ENCODE measurements around the gene OR2A42.
"Not testable (repeated sequence)": the region's sequence is repeated elsewhere in the genome, so short reads cannot be mapped to it uniquely, and the experiment has no call there.

Gene OR2A42

DNA sequence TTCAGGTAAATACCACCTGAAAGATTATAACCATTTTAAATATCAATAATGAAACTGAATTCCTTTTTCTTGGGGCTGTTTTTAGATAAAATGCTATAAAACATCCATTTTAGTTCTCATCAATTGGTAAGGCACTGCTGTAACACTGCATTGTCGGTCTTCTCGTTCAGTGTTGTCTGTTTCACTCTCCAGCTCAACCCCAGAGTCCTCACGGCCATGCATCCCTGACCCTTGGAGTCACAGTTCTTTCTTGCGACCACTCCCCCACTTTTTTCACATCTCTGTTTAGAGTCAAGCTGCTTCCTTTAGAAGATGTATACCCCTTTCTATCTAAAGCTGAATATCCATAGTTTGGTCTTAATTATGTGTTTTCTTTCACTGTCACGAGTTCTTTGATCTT lies 7.6 kb upstream of the OR2A42 start:
- H3K27ac Mint-ChIP-seq, H3K4me1 Mint-ChIP-seq, CTCF ChIA-PET, H3K9me3 Mint-ChIP-seq, H3K27me3 Mint-ChIP-seq, H3K36me3 Mint-ChIP-seq, H3K4me3 Mint-ChIP-seq, DNase-seq: not testable (repeated sequence)

DNA sequence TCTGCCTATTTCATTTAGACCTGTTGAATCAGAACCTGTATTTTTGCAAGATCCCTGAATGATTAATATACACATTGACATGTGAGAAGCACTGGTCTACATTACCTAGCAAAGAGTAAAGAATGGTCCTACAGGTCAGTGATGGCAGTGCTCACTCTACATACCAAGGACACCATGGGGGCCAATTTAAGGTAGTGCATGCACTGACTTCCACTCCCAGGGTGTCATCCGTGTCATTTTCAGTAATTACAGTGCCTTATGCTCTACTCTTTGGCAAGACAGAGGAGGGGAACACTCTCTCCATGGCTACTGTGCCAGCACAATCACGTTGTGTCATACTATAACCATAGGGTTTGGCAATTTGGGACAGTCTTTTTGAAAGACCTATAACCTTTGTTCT lies 6.0 kb upstream of the OR2A42 start:
- H3K4me1 Mint-ChIP-seq, DNase-seq, H3K27ac Mint-ChIP-seq, CTCF ChIA-PET, H3K36me3 Mint-ChIP-seq, H3K27me3 Mint-ChIP-seq, H3K4me3 Mint-ChIP-seq, H3K9me3 Mint-ChIP-seq: not testable (repeated sequence)

DNA sequence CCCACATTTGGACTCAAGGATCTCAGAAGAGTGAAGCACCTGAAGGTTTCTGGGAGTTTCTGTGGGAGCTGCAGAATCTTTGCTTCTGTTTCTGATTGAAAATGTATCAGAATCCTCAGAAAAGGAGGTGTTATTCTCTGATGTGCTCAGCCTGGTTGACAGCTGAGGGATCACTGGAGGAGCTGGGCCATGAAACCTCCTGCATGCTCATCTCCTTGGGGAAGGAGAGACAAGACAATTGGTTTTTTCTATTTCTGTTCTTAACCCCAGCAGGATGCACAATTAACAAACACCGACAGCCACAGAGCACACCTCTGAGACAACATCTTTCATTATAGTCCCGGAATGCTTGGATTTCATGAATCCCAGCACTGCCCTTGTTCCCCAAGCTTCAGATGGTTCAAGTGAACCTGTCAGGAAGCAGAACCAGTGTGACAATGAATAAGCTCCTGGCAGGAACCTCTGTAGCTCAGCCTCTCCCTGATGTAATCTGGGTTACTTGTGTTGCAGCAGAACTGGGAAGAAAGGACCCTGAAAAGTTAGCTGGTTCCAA lies 799 bp downstream of the OR2A42 start:
- CTCF ChIA-PET, DNase-seq, H3K9me3 Mint-ChIP-seq, H3K27me3 Mint-ChIP-seq, H3K4me1 Mint-ChIP-seq, H3K4me3 Mint-ChIP-seq, H3K27ac Mint-ChIP-seq, H3K36me3 Mint-ChIP-seq: not testable (repeated sequence)

DNA sequence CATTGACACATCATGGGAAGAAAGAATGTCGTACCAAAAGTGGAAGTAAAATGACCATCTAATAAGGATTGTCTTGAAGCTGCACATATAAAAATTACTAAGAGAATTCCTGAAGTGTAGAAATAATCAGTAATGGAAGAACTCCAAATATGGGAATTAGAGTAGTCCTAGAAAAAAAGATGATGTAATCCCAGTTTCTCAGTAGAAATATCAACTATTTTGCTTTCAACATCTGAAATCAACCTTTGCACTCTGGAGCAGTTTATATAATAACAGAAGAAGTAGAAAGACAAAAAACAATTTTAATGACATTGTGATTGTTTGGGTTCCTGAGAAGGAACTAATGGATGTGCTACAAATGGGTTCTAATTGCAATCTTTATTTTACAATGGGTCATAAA lies 6.4 kb downstream of the OR2A42 start:
- H3K4me1 Mint-ChIP-seq, H3K9me3 Mint-ChIP-seq, H3K27me3 Mint-ChIP-seq, H3K36me3 Mint-ChIP-seq, H3K27ac Mint-ChIP-seq, CTCF ChIA-PET, H3K4me3 Mint-ChIP-seq, DNase-seq: not testable (repeated sequence)

DNA sequence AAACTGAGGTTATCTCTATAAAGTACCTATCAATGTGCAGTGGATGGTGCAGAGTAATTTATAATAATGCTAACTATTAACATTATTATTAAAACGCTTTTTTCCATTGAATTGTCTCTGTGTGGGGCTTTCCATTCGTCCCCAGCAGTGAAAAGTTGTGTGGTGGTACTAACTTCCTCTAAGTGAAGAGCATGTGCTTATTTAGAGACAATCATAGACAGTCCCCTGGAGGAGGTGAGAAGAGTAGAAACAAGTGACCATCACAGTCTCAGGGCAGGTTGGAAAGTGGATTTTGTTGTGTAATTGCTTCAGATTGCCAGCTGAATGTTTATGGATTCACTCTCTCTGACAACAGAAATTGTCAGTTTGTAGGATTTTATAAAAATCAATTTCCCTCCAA lies 8.4 kb downstream of the OR2A42 start:
- H3K4me3 Mint-ChIP-seq, H3K27ac Mint-ChIP-seq, CTCF ChIA-PET, H3K4me1 Mint-ChIP-seq, DNase-seq, H3K36me3 Mint-ChIP-seq, H3K9me3 Mint-ChIP-seq, H3K27me3 Mint-ChIP-seq: not testable (repeated sequence)

DNA sequence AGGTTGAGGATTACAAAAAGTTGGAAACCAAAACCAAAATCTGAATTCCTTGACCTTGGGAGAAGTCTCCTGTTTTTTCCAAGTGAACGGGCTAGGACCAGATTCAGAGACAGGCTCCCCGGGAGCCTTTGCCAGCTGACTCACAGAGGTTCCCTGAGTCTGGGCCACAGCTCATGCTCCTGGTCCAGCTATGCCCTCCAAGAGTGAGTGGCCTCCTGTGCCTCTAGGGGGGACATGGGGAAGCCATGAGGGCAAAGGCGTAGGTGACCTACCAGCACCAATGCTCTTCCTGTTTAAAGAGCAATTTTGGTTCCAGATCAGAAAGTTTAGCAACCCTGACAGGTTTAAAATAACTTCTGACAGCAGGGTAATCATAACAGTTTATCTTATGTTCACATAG lies 10.6 kb downstream of the OR2A42 start:
- H3K27ac Mint-ChIP-seq, CTCF ChIA-PET, H3K9me3 Mint-ChIP-seq, H3K27me3 Mint-ChIP-seq, H3K4me1 Mint-ChIP-seq, H3K36me3 Mint-ChIP-seq, DNase-seq, H3K4me3 Mint-ChIP-seq: not testable (repeated sequence)

DNA sequence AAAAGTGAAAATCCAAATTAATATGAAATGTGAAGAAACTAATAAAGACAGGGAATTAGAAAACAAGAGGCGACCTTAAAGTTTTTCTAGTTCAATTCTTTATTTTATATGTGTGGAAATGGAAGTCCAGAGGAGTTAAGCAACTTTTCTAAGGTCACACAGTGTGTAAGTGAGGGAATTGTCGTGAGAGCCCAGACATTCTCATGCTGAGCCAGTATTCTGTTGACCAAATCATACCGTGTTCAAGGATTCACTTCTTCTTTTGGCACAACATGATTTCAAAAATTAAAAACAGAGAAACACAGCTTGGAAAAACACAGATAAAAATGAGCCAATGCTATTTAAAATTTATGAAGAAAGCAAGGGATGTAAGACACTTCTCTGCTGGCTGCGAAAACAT lies 12.5 kb downstream of the OR2A42 start:
- H3K4me3 Mint-ChIP-seq, DNase-seq, H3K27me3 Mint-ChIP-seq, H3K27ac Mint-ChIP-seq, CTCF ChIA-PET, H3K9me3 Mint-ChIP-seq, H3K36me3 Mint-ChIP-seq, H3K4me1 Mint-ChIP-seq: not testable (repeated sequence)

DNA sequence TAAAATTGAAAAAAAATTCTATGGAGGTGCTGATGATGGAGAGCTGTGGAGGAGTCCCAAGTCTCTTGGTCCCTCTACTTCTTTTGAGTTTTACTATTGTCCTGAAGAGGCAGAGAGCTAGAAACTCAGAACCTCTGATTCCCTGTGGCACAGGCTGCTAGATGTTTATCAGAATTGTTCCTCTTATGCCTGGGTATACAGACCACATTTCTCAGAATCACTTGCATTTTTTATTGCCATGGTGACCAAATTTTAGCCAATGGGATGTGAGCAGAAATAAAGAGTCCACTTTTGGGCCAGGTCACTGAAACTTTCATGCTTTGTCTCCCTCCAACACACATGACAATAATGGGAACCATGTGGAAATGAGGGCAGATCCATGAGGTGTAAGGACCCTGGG lies 15.7 kb downstream of the OR2A42 start:
- H3K27ac Mint-ChIP-seq, DNase-seq, CTCF ChIA-PET, H3K27me3 Mint-ChIP-seq, H3K4me3 Mint-ChIP-seq, H3K9me3 Mint-ChIP-seq, H3K36me3 Mint-ChIP-seq, H3K4me1 Mint-ChIP-seq: not testable (repeated sequence)

DNA sequence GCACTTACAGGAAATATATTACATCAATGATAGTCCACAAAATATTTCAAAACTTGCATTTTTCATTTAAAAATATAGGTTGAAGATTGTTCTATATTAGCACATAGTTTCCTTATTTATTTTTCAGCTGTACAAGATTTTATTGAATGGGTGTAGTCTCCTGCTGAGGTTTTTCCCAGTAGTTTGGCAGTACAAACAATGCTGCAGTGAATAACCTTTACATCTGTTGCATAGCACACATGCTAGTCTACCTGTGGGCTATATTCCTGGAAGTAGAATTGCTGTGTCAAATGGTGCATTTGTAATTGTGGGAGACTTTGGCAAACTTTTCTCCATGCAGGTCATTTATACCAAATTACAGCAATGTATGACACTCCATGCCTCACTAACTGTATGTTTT lies 18.9 kb downstream of the OR2A42 start:
- H3K36me3 Mint-ChIP-seq, H3K4me3 Mint-ChIP-seq, H3K27me3 Mint-ChIP-seq, DNase-seq, H3K9me3 Mint-ChIP-seq, H3K27ac Mint-ChIP-seq, CTCF ChIA-PET, H3K4me1 Mint-ChIP-seq: not testable (repeated sequence)

DNA sequence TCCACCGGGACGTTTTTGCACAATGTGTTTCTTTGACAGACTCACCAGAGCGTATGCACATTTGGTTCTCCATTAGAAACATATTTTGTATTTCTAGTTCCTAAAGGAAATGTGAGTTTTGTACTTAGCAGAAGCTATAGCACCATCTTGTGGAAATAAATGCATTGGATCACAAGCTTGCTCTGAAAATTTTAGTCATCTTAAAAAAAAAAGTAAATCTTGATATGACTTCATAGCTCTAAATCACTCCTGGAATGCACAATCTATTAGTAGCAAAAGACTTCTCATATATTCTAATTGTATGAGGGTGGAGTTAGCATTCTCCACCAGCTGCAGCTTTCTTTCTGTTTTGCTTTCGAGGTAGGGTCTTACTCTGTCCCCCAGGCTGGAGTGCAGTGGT lies 20.3 kb downstream of the OR2A42 start:
- H3K4me1 Mint-ChIP-seq, H3K4me3 Mint-ChIP-seq, CTCF ChIA-PET, H3K27me3 Mint-ChIP-seq, H3K9me3 Mint-ChIP-seq, DNase-seq, H3K27ac Mint-ChIP-seq, H3K36me3 Mint-ChIP-seq: not testable (repeated sequence)

DNA sequence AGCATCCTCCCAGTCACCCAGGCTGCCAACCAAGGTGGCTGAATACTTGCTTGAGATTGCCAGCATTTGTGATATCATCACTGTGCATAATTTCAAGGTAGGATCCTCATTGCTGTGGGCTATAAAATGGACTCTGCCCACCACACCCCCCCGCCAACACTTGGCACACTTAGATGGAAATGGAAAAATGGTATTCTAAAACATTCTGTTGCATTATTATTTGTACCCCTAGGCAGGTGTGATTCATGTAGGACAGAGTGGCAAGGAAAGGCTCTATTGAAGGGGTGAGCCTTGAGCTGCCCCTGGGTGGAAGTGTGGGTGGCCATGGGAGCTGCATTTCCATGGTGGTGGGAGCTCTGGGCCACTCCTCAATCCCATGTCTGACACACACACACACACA lies 20.8 kb downstream of the OR2A42 start:
- DNase-seq, H3K36me3 Mint-ChIP-seq, H3K9me3 Mint-ChIP-seq, H3K4me1 Mint-ChIP-seq, H3K27me3 Mint-ChIP-seq, CTCF ChIA-PET, H3K27ac Mint-ChIP-seq, H3K4me3 Mint-ChIP-seq: not testable (repeated sequence)

DNA sequence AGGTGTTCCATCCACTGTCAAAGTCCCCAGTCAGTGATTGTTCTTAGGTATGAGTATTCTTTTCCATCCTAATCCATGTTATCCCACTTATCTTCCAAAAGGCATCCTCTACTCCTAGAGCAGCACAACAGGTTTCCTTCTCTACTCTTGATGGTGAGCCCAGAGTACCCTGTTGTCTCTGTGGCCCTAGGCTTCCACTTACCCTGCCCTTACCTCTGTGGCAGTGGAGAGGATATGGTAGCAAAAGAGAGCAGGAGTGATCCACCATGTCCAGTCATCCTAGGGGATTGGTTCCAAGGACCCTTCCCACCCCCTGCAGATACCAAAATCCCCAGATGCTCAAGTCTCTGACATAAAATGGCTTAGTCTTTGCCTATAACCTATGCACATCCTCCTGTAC lies 22.2 kb downstream of the OR2A42 start:
- H3K36me3 Mint-ChIP-seq, DNase-seq, H3K27me3 Mint-ChIP-seq, H3K4me3 Mint-ChIP-seq, H3K27ac Mint-ChIP-seq, H3K4me1 Mint-ChIP-seq, H3K9me3 Mint-ChIP-seq, CTCF ChIA-PET: not testable (repeated sequence)

DNA sequence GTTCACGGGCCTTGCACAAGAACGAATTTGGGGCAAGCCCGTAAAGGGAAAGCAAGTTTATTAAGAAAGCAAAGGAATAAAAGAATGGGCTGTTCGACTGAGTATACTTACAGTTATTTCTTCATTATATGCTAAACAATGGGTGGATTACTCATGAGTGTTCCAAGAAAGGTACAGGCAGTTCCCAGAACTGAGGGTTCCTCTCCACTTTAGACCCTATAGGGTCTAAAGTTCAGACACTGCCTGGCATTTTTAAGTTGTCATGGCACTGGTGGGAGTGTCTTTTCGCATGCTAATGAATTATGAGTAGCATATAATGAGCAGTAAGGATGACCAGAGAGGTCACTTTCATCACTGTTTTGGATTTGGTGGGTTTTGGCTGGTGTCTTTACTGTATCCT lies 34.1 kb downstream of the OR2A42 start:
- H3K27ac Mint-ChIP-seq, H3K4me1 Mint-ChIP-seq, H3K36me3 Mint-ChIP-seq, H3K9me3 Mint-ChIP-seq, H3K4me3 Mint-ChIP-seq, CTCF ChIA-PET, DNase-seq, H3K27me3 Mint-ChIP-seq: not testable (repeated sequence)

DNA sequence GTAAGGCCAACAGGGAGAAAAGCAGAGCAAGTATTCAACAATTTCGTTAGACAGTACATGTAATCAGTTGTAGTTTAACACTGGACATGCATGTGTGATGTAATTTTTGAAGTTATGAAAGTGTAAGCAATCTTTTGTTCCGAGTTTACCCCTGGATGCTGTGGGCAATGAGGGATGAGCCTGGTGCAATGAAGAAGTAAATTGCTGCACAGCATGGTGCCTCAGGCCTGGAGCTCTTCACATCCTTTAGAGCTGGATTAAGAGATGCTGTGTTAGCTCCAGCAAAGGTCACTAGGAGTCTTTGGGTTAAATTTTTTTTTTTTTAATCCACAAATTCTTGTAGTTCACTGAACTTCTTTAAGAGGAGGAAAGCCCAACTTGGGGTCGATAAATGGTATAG lies 36.3 kb downstream of the OR2A42 start:
- H3K27me3 Mint-ChIP-seq, H3K4me3 Mint-ChIP-seq, CTCF ChIA-PET, DNase-seq, H3K27ac Mint-ChIP-seq, H3K36me3 Mint-ChIP-seq, H3K9me3 Mint-ChIP-seq, H3K4me1 Mint-ChIP-seq: not testable (repeated sequence)

DNA sequence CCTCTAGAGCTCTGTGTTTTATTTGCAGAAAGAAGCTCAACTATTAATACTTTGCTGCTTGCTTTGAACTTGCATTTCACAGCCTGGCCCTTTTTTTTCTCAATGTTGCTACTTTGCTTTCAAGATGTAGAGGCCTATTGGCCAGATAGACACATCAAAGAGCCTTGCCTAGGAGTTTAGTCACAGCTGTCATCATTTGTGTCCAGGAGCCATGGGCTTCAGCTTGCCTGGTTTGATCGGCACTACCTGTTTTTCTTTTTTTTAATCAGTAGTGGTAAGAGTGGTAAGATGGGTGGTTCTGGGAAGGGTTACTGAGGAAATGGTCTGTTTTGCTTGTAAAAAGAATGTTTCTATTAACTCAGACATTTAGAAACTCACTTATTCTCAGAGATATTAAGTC lies 37.4 kb downstream of the OR2A42 start:
- CTCF ChIA-PET, H3K27me3 Mint-ChIP-seq, DNase-seq, H3K4me3 Mint-ChIP-seq, H3K27ac Mint-ChIP-seq, H3K36me3 Mint-ChIP-seq, H3K9me3 Mint-ChIP-seq: not testable (repeated sequence)
- peaks cover 14% of the 10 kb centered on the region for H3K4me1 Mint-ChIP-seq

DNA sequence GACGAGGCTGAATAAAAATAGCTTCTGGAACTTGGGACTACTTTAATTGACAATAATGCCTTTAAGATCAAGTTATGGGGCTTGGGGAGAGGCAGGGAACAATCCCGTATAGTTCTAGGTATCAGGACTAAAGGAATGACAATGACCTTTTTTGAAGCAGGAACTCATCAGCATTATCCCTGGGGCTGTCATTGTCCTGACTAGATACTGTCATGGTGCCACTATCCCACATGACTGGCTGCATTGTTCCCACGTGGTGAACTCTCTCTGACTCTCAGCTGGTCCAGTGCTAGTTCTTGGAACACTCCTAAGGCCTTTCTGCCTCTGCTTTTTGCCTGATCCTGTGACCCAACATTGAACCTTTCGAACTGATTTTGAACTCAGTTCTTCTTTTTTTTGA lies 40.5 kb downstream of the OR2A42 start:
- H3K4me3 Mint-ChIP-seq, H3K36me3 Mint-ChIP-seq, DNase-seq, H3K27me3 Mint-ChIP-seq, CTCF ChIA-PET, H3K9me3 Mint-ChIP-seq, H3K27ac Mint-ChIP-seq: not testable (repeated sequence)
- peaks cover 16% of the 10 kb centered on the region for H3K4me1 Mint-ChIP-seq

Measured in activated naive CD4-positive, alpha-beta T cell treated with anti-CD3 and anti-CD28 coated beads, Interleukin-2, amount 10 ng/mL, durations not matched to agents 7 days and 5 days (primary cell).